Activated CD8-positive, alpha-beta memory T cell treated with anti-CD3 and anti-CD28 coated beads, Interleukin-2, amount 50 U/mL, for 1 hour (primary cell): ENCODE results near the gene EVC.

Experiments used
- DNase-seq: peaks from one replicate; pipeline ENCODE4 v3.0.0-alpha.2; 2020; ENCODE audit errors: extremely low read depth

Gene EVC

GRCh38 chr4:5755161-5755560 is 44.2 kb downstream of the EVC start:
- DNase-seq, result no peak

GRCh38 chr4:5755679-5756078 is 44.7 kb downstream of the EVC start:
- DNase-seq, result no peak

GRCh38 chr4:5756271-5756670 is 45.3 kb downstream of the EVC start:
- DNase-seq, result no peak

- DNase-seq, result no peak
Observed at GRCh38 chr4:5757091-5757490, 46.1 kb downstream of the EVC start.

- no peak for DNase-seq
Observed at GRCh38 chr4:5757536-5757935, 46.5 kb downstream of the EVC start.

GRCh38 chr4:5757954-5758353 is 47.0 kb downstream of the EVC start:
- no peak for DNase-seq

GRCh38 chr4:5758741-5759140 is 47.7 kb downstream of the EVC start:
- DNase-seq, result no peak

- no peak for DNase-seq
Observed at GRCh38 chr4:5759236-5760075, 48.5 kb downstream of the EVC start.

- no peak for DNase-seq
Observed at GRCh38 chr4:5760246-5760645, 49.2 kb downstream of the EVC start.

GRCh38 chr4:5760936-5761480 is 50.0 kb downstream of the EVC start:
- DNase-seq, result no peak

GRCh38 chr4:5770051-5770450 is 59.0 kb downstream of the EVC start:
- no peak for DNase-seq

GRCh38 chr4:5772528-5773270 is 61.7 kb downstream of the EVC start:
- DNase-seq, result no peak

- no peak for DNase-seq
Observed at GRCh38 chr4:5773271-5773555, 62.2 kb downstream of the EVC start.

GRCh38 chr4:5774416-5775036 is 63.5 kb downstream of the EVC start:
- DNase-seq, result no peak

- no peak for DNase-seq
Observed at GRCh38 chr4:5776510-5776909, 65.5 kb downstream of the EVC start.

- no peak for DNase-seq
Observed at GRCh38 chr4:5780831-5781480, 70.0 kb downstream of the EVC start.

- DNase-seq, result no peak
Observed at GRCh38 chr4:5781691-5782090, 70.7 kb downstream of the EVC start.

GRCh38 chr4:5782829-5783476 is 72.0 kb downstream of the EVC start:
- DNase-seq, result no peak

GRCh38 chr4:5783486-5783885 is 72.5 kb downstream of the EVC start:
- DNase-seq, result no peak

GRCh38 chr4:5784021-5784420 is 73.0 kb downstream of the EVC start:
- no peak for DNase-seq

- no peak for DNase-seq
Observed at GRCh38 chr4:5784960-5785611, 74.1 kb downstream of the EVC start.
